ENCODE measurements around the gene CFTR.

The CFTR gene

GRCh38 chr7:117630501-117630900 is 150.7 kb downstream of the CFTR start:
- peak overlapping the region; percentile 66 for H2AFZ ChIP-seq (ENCODE audit: low read depth, low read length)
- peak overlapping the region; percentile 52 for H3K4me2 ChIP-seq (ENCODE audit: insufficient read depth, low read length)
- peaks cover 4% of the 10 kb centered on the region; the same call in 1 of the 2 replicates for H3K36me3 ChIP-seq (ENCODE audit: insufficient read depth, low read length)
- peak overlapping the region; percentile 77 for H3K27ac ChIP-seq (ENCODE audit: low read length)
- no peak for TF ChIP-seq EZH2 (IDR thresholded peaks at IDR 0.05; ENCODE audit: borderline replicate concordance, low read depth, low read length, severe bottlenecking)
- TF ChIP-seq CTCF (IDR thresholded peaks at IDR 0.05; ENCODE audit: borderline replicate concordance, extremely low read depth, low read length, poor library complexity, severe bottlenecking), result no peak
- H4K20me1 ChIP-seq (ENCODE audit: insufficient read depth, low read length), result no peaks in the 10 kb centered on the region
- peaks cover 3% of the 10 kb centered on the region for H3K9me3 ChIP-seq (ENCODE audit: insufficient read depth, low read length, severe bottlenecking)
- H3K9ac ChIP-seq (ENCODE audit: low read depth, low read length), result peak overlapping the region; percentile 40
- peak overlapping the region in 1 of 2 experiments; percentile 38; a peak in 2 of 4 replicates for H3K4me3 ChIP-seq (ENCODE audit: low read depth in 1 of 2, low read length in 2 of 2)
- H3K79me2 ChIP-seq (ENCODE audit: insufficient read depth, low read length), result no peaks in the 10 kb centered on the region
- peak; percentile 84 for DNase-seq
- H3K27me3 ChIP-seq (ENCODE audit: insufficient read depth, low read length, poor library complexity), result no peaks in the 10 kb centered on the region
- ATAC-seq (ENCODE audit: insufficient read depth, low read depth), result peak; percentile 97
- H3K4me1 ChIP-seq (ENCODE audit: insufficient read depth, low read length), result peaks cover 51% of the 10 kb centered on the region

- H3K9me3 ChIP-seq (ENCODE audit: insufficient read depth, low read length, severe bottlenecking), result peaks cover 3% of the 10 kb centered on the region
- H3K4me3 ChIP-seq (ENCODE audit: low read depth in 1 of 2, low read length in 2 of 2), result peak overlapping the region in 1 of 2 experiments; percentile 38; a peak in 1 of 4 replicates
- TF ChIP-seq EZH2 (IDR thresholded peaks at IDR 0.05; ENCODE audit: borderline replicate concordance, low read depth, low read length, severe bottlenecking), result no peak
- no peak for TF ChIP-seq CTCF (IDR thresholded peaks at IDR 0.05; ENCODE audit: borderline replicate concordance, extremely low read depth, low read length, poor library complexity, severe bottlenecking)
- peaks cover 4% of the 10 kb centered on the region; the same call in 1 of the 2 replicates for H3K36me3 ChIP-seq (ENCODE audit: insufficient read depth, low read length)
- peak overlapping the region; percentile 40; the same call in 1 of the 2 replicates for H3K9ac ChIP-seq (ENCODE audit: low read depth, low read length)
- peak overlapping the region; percentile 77 for H3K27ac ChIP-seq (ENCODE audit: low read length)
- no peak for DNase-seq
- H2AFZ ChIP-seq (ENCODE audit: low read depth, low read length), result peak overlapping the region; percentile 66; the same call in 1 of the 2 replicates
- H4K20me1 ChIP-seq (ENCODE audit: insufficient read depth, low read length), result no peaks in the 10 kb centered on the region
- H3K27me3 ChIP-seq (ENCODE audit: insufficient read depth, low read length, poor library complexity), result no peaks in the 10 kb centered on the region
- H3K79me2 ChIP-seq (ENCODE audit: insufficient read depth, low read length), result no peaks in the 10 kb centered on the region
- peaks cover 51% of the 10 kb centered on the region for H3K4me1 ChIP-seq (ENCODE audit: insufficient read depth, low read length)
- H3K4me2 ChIP-seq (ENCODE audit: insufficient read depth, low read length), result peak overlapping the region; percentile 52
- ATAC-seq (ENCODE audit: insufficient read depth, low read depth), result no peak
These were observed 151.2 kb downstream of the CFTR start for GRCh38 chr7:117630907-117631564.

GRCh38 chr7:117631652-117632051 is 151.8 kb downstream of the CFTR start:
- H2AFZ ChIP-seq (ENCODE audit: low read depth, low read length), result peak overlapping the region; percentile 20; the same call in 1 of the 2 replicates
- peaks cover 51% of the 10 kb centered on the region for H3K4me1 ChIP-seq (ENCODE audit: insufficient read depth, low read length)
- DNase-seq (no peak), ATAC-seq (ENCODE audit: insufficient read depth, low read depth) (no peak)
- no peaks in the 10 kb centered on the region for H3K27me3 ChIP-seq (ENCODE audit: insufficient read depth, low read length, poor library complexity)
- H3K27ac ChIP-seq (ENCODE audit: low read length), result peak overlapping the region; percentile 77
- no peaks in the 10 kb centered on the region for H4K20me1 ChIP-seq (ENCODE audit: insufficient read depth, low read length)
- peaks cover 4% of the 10 kb centered on the region; the same call in 1 of the 2 replicates for H3K36me3 ChIP-seq (ENCODE audit: insufficient read depth, low read length)
- H3K9ac ChIP-seq (ENCODE audit: low read depth, low read length), result no peak overlapping the region
- no peak overlapping the region for H3K4me2 ChIP-seq (ENCODE audit: insufficient read depth, low read length)
- H3K9me3 ChIP-seq (ENCODE audit: insufficient read depth, low read length, severe bottlenecking), result peaks cover 3% of the 10 kb centered on the region
- no peaks in the 10 kb centered on the region for H3K79me2 ChIP-seq (ENCODE audit: insufficient read depth, low read length)
- no peak overlapping the region for H3K4me3 ChIP-seq (ENCODE audit: low read depth in 1 of 2, low read length in 2 of 2)
- no peak for TF ChIP-seq CTCF (IDR thresholded peaks at IDR 0.05; ENCODE audit: borderline replicate concordance, extremely low read depth, low read length, poor library complexity, severe bottlenecking)
- no peak for TF ChIP-seq EZH2 (IDR thresholded peaks at IDR 0.05; ENCODE audit: borderline replicate concordance, low read depth, low read length, severe bottlenecking)

Measured in DND-41 (cell line).